A549 treated with ZK216348 at 1 μM for 4 hours (cell line): Measurements from ENCODE around the gene NCMAP. TPM values are rescaled to one million over a fixed set of nuclear protein-coding genes. Genes with fewer than 3 reads are reported as not detected.

Experiments used
- total RNA-seq: library from RNA; stranded (reverse); fragments of 200-300 nt; extraction: Qiagen RNA extraction; gene quantifications from 5 replicates; pipeline ENCODE4 v1.2.3, GENCODE V29; 2022; ENCODE audit warnings: low read depth

The NCMAP gene, protein sequence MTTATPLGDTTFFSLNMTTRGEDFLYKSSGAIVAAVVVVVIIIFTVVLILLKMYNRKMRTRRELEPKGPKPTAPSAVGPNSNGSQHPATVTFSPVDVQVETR
- total RNA-seq, result 0.06 to 0.18 TPM (median 0.13 TPM) in 4 of 5 replicates, not detected in the other

DNA sequence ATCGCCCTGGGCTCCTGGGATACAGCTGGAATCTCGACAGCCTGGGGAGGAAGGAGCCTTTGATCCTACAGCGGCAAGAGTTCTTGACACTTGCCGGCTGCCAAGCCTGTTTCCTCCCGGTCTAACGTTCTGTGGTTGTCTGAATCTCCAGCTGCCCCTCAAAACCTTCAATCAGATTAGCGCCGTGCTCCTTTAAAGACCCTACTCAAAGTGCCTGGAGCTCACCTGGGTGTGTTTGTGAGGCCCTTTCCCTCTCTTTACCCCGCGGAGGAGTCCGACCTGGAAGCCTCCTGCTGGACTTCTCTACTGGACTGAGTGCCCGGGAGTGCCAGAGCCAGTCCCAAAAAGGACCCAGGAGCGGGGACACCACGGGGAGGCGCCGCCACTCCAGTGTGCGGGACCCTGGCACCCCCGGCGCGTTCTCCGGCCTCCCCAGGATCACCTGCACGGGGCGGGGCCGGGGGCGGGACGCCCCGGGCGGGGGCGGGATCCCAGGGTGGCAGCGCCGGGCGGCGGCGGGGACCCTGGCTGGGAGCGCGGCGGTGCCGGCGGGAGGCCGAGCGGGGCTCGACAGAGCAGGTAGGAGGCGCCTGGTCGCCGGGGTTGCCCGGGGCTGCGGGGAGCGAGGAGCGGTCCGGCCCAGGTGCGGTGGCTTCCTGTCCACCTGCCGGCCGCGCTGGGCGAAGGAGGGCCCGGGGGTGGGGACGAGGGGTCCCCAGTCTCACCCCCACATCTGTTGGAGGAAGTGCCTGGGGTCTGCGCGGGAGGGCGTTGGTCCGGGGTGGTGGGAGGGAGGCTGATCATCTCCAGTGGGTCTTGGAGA lies at the start of gene NCMAP:
TSS of gene NCMAP (plus strand) at position 497 of the 823 bp plus-strand sequence. CDS start 39,344 bp downstream, outside the sequence.

DNA sequence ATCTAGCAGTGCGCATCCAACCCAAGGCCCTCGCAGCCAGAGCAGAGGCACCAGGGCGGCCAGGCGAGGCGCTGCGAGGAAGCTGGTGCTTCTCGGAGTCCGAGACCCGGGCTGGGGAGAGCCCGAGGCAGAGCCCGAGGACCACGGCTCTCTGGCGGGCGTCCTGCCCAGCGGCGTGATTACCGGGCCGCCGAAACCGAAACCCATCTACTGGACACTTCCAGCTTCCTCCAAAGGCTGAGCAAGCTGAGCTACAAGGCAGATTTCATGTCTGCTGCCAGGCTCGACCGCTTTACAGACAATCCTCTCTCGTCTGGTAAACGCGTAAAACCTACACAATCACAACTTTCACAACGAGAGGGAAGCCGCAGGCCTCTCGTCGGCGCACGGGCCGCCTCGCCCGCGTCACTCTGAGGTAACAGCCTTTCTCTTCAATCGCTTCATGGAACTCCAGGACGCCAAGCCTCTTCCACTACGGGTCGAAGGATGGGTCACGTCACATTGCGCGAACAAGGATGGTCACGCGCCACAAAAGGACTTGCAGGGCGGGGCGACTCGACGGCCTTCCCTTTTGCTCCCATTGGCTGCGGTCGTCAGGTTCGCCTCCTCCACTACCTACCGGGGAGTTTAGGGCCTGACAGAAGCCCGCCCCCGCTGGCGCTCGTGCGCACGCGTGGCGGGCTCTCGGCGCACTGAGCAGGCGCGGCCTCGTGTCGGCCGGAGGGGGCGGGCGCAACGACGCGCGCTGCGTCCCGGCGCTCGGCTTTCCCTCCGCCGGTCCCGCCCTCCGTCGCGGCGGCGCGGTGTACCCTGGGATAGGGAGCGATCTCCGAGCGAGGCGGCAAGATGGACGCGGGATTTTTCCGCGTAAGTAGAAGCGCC lies 86.8 kb downstream of the NCMAP start, which contains the start of gene SRRM1:
TSS of gene SRRM1 (plus strand) at position 822 of the 882 bp plus-strand sequence. CDS start at position 847, 25 bp downstream.

Other genes starting within 250 kb of the NCMAP start
- 0.52 to 1.3 TPM (median 0.70 TPM) in 5 replicates for gene GRHL3, start 236.7 kb upstream of the NCMAP start, total RNA-seq
- gene STPG1, start 142.3 kb upstream of the NCMAP start, total RNA-seq, result 7.1 to 9.2 TPM (median 7.6 TPM) in 5 replicates
- 6.0 to 9.4 TPM (median 7.2 TPM) in 5 replicates for gene NIPAL3, start 140.3 kb upstream of the NCMAP start, total RNA-seq
- gene RCAN3, start 53.3 kb upstream of the NCMAP start, total RNA-seq, result 9.7 to 14.9 TPM (median 14.5 TPM) in 5 replicates
- gene SRRM1, start 87.2 kb downstream of the NCMAP start, total RNA-seq, result 35.5 to 67.9 TPM (median 46.9 TPM) in 5 replicates
- gene CLIC4, start 189.4 kb downstream of the NCMAP start, total RNA-seq, result 19.2 to 49.4 TPM (median 44.1 TPM) in 5 replicates